Measurements from ENCODE around the gene UNC79. TPM values are rescaled to one million over a fixed set of nuclear protein-coding genes. Genes with fewer than 3 reads are reported as not detected.

UNC79 gene
- total RNA-seq, 1 donor from 2014 or later, result 0.09 TPM

DNA sequence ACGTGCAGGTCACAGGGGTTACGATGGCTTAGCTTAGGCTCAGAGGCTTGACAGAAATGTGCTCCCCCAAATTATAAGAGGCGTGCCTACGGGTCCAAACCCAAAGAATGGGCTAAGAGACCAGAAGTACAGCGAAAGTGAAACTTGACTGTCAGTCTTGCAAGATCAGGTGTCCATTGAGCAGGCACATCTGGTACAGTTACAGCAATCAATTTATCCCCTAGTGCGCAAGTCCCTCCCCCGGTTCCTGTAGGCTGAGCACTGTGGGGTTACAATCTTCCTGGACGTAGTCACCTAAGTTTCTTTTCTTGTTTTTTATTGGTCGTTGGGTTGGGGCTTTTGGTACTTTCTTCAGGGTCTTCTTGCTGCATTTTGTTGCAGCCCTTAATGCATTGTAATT, 134.2 kb downstream of the UNC79 start:
- H3K27ac ChIP-seq, result no peak overlapping the region
- intact Hi-C loops (cut with DNase I), result no loop called here
- H3K4me1 ChIP-seq, result no peaks in the 10 kb centered on the region
- no peak for ATAC-seq
- H3K9me3 ChIP-seq, result no peaks in the 10 kb centered on the region
- TF ChIP-seq, protein P1, sequence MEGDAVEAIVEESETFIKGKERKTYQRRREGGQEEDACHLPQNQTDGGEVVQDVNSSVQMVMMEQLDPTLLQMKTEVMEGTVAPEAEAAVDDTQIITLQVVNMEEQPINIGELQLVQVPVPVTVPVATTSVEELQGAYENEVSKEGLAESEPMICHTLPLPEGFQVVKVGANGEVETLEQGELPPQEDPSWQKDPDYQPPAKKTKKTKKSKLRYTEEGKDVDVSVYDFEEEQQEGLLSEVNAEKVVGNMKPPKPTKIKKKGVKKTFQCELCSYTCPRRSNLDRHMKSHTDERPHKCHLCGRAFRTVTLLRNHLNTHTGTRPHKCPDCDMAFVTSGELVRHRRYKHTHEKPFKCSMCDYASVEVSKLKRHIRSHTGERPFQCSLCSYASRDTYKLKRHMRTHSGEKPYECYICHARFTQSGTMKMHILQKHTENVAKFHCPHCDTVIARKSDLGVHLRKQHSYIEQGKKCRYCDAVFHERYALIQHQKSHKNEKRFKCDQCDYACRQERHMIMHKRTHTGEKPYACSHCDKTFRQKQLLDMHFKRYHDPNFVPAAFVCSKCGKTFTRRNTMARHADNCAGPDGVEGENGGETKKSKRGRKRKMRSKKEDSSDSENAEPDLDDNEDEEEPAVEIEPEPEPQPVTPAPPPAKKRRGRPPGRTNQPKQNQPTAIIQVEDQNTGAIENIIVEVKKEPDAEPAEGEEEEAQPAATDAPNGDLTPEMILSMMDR (IDR thresholded peaks at IDR 0.05), result no peak
- H3K36me3 ChIP-seq, result no peaks in the 10 kb centered on the region
- no peaks in the 10 kb centered on the region for H3K27me3 ChIP-seq
- no peak for DNase-seq
- no peak overlapping the region for H3K4me3 ChIP-seq

DNA sequence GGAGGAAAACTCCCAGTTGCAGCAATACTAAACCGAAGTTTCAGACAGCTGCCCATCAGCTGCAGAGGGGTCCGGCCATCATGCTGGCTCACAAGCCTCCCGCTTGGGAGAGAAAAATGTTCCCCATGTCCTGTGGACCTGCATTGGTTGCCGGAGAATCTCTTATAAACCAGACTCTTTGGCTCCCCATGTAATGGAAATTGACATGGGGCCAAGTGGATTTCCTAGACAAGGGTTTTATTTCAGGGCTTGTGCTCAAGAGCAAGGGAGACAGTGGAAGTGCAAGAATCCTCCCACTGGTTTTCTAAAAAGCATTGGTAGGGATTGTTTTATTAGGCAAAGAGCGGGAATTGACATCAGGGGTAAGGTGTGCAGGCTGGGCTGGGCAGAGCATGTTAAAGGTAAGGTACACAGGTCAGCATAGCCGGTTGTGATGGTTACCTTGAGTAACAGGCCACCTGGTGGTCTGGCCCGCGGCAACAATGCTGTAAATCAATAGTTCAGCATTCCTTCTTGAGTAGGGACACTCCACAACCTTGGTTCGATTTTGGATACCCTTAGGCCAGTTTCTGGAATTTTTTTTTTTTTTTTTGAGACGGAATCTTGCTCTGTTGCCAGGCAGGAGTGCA, 135.4 kb downstream of the UNC79 start:
- Histone ChIP-seq H3K36me3 (no peaks in the 10 kb centered on the region), H3K9me3 (no peaks in the 10 kb centered on the region), H3K27me3 (no peaks in the 10 kb centered on the region), H3K4me1 (no peaks in the 10 kb centered on the region), H3K4me3 (no peak overlapping the region), H3K27ac (no peak overlapping the region)
- ATAC-seq, result no peak
- intact Hi-C loops (cut with DNase I), result no loop called here
- DNase-seq, result no peak
- TF ChIP-seq, protein P1 (IDR thresholded peaks at IDR 0.05), result no peak

DNA sequence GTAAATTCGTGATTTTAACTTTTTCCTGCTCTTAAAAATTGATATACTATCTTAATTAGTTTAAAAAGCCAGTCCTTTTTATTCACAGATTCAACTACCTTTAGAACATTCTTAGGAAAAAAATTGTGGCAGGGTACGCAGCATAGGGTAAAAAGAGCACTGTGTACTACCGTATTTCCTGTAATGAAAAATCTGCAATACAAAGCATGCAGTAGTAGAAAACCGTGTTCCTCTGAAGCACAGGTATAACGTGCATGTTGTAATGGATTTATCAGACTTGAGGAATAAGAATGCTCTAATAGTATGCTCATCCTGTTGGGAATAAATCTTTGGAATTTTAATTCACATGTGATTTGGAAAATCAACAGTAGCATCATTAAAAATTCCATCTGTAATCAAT, 140.5 kb downstream of the UNC79 start:
- ATAC-seq (no peak), DNase-seq (no peak)
- H3K27me3 ChIP-seq, result peaks cover 4% of the 10 kb centered on the region
- no peaks in the 10 kb centered on the region for H3K36me3 ChIP-seq
- intact Hi-C loops (cut with DNase I), result no loop called here
- TF ChIP-seq, protein P1 (IDR thresholded peaks at IDR 0.05), result no peak
- no peak overlapping the region for H3K27ac ChIP-seq
- no peak overlapping the region for H3K4me3 ChIP-seq
- no peaks in the 10 kb centered on the region for H3K4me1 ChIP-seq
- H3K9me3 ChIP-seq, result no peaks in the 10 kb centered on the region

DNA sequence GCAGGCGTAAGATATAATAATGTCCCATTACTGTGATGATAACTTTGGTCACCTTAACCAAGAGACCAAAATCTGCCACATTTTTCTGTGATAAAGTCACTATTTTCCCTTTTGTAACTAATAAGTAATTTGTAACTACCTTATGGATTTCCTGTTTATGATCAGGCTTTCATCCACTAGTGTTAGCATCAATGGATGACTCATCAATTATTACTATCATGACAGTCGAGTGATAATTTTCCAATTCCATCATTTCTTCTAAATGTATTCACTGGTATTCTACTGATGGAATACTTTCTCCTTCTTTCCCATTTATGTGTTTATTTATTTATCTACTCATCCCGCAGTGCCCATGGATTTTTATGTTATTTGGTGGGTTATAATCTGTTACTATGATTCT, 148.4 kb downstream of the UNC79 start:
- no peak overlapping the region for H3K4me3 ChIP-seq
- intact Hi-C loops (cut with DNase I), result no loop called here
- DNase-seq, result no peak
- H3K9me3 ChIP-seq, result no peaks in the 10 kb centered on the region
- ATAC-seq, result no peak
- no peaks in the 10 kb centered on the region for H3K4me1 ChIP-seq
- peaks cover under 1% of the 10 kb centered on the region for H3K27me3 ChIP-seq
- no peaks in the 10 kb centered on the region for H3K36me3 ChIP-seq
- H3K27ac ChIP-seq, result no peak overlapping the region
- TF ChIP-seq, protein P1 (IDR thresholded peaks at IDR 0.05), result no peak

DNA sequence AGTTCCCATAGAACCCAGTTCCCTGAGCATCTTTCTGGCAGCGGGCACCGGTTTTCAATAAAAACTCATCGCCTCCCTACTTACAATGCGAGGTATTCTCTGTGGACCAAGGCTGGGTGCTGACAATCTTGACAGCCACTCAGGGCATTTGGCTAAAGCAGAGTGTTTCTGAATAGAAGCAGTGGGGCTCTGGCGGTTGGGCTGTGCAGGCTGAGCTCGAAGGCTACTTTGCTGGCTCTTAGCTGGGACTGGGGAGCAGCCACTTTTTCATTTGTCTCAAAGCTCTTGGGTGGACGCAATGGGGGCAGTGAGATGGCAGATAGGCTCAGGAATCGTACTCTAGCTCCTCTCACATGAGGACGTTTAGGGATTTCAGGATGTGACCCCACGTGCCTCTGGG, 151.8 kb downstream of the UNC79 start:
- TF ChIP-seq, protein P1 (IDR thresholded peaks at IDR 0.05), result no peak
- Histone ChIP-seq H3K27me3 (no peaks in the 10 kb centered on the region), H3K4me1 (no peaks in the 10 kb centered on the region), H3K36me3 (no peaks in the 10 kb centered on the region), H3K4me3 (no peak overlapping the region), H3K9me3 (no peaks in the 10 kb centered on the region), H3K27ac (no peak overlapping the region)
- DNase-seq (no peak), ATAC-seq (no peak)
- intact Hi-C loops (cut with DNase I), result no loop called here

DNA sequence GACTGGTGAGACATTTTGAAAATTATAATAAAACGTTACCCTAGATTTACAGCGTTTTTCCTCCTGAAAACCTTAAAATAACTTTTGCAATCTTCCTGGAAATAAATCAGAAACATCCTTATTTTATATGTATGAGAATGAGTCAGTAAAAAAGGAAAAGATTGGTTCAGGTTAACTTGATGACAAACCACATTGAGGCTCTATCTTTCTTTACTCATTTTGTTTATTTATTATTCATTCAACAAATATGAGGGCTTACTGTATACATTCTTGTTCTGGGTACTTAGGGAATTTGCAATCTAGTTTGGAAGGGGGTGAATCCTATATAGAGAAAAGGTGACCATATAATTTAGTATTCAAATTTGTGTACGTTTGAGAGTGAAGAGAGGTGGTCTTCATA, 156.6 kb downstream of the UNC79 start:
- no peak for DNase-seq
- no peaks in the 10 kb centered on the region for H3K36me3 ChIP-seq
- no peak overlapping the region for H3K4me3 ChIP-seq
- H3K27ac ChIP-seq, result no peak overlapping the region
- intact Hi-C loops (cut with DNase I), result no loop called here
- TF ChIP-seq, protein P1 (IDR thresholded peaks at IDR 0.05), result no peak
- H3K4me1 ChIP-seq, result no peaks in the 10 kb centered on the region
- no peaks in the 10 kb centered on the region for H3K27me3 ChIP-seq
- no peaks in the 10 kb centered on the region for H3K9me3 ChIP-seq
- no peak for ATAC-seq
